ENCODE results near the gene LRRC32. TPM values are rescaled to one million over a fixed set of nuclear protein-coding genes. Genes with fewer than 3 reads are reported as not detected.
"Not testable (repeated sequence)": the region's sequence is repeated elsewhere in the genome, so short reads cannot be mapped to it uniquely, and the experiment has no call there.

Gene LRRC32
- total RNA-seq, 4 donors from 2014 or later = 19.1 to 87.5 (median 45.3) TPM

DNA sequence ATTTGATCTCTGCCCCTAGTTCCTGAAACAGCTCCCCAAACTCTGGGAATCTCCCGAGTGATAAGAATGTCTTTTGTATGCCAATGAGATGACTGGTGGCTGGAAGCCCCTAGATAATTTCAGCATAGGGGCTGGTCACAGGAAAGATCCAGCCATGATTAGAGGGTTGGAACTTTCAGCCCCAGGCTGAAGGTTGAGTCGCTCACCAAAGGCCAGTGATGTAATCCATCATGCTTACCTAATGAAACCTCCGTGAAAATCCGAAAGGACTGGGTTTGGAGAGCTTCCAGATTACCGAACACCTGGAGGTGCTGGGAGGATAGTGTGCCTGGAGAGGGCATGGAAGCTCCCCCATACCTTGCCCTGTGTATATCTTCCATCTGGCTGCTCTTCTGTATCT is 26.0 kb downstream of the LRRC32 start:
- Histone ChIP-seq H3K36me3 (no peaks in the 10 kb centered on the region), H3K4me3 (no peak overlapping the region), H3K27me3 (no peaks in the 10 kb centered on the region), H3K27ac (replicated peaks in 1 of 4) (no peak overlapping the region), H3K4me1 (peaks cover 0 to 4% (median under 1%) of the 10 kb centered on the region in 4 donors), H3K9me3 (peaks cover 0 to 11% (median 7%) of the 10 kb centered on the region in 4 donors)
- TF ChIP-seq, protein P1, sequence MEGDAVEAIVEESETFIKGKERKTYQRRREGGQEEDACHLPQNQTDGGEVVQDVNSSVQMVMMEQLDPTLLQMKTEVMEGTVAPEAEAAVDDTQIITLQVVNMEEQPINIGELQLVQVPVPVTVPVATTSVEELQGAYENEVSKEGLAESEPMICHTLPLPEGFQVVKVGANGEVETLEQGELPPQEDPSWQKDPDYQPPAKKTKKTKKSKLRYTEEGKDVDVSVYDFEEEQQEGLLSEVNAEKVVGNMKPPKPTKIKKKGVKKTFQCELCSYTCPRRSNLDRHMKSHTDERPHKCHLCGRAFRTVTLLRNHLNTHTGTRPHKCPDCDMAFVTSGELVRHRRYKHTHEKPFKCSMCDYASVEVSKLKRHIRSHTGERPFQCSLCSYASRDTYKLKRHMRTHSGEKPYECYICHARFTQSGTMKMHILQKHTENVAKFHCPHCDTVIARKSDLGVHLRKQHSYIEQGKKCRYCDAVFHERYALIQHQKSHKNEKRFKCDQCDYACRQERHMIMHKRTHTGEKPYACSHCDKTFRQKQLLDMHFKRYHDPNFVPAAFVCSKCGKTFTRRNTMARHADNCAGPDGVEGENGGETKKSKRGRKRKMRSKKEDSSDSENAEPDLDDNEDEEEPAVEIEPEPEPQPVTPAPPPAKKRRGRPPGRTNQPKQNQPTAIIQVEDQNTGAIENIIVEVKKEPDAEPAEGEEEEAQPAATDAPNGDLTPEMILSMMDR (IDR thresholded peaks at IDR 0.05) = no peak
- no peak for TF ChIP-seq EP300 (IDR thresholded peaks at IDR 0.05)
- no peak for TF ChIP-seq POLR2AphosphoS5 (IDR thresholded peaks at IDR 0.05)
- no peak for TF ChIP-seq POLR2A (IDR thresholded peaks at IDR 0.05; ENCODE audit: low read depth)
- DNase-seq (ENCODE audit: extremely low spot score) = no peak
- 72% methylated on average over 5 of the region's 5 CpGs for WGBS
- intact Hi-C loops (cut with DNase I) = no loop called here

DNA sequence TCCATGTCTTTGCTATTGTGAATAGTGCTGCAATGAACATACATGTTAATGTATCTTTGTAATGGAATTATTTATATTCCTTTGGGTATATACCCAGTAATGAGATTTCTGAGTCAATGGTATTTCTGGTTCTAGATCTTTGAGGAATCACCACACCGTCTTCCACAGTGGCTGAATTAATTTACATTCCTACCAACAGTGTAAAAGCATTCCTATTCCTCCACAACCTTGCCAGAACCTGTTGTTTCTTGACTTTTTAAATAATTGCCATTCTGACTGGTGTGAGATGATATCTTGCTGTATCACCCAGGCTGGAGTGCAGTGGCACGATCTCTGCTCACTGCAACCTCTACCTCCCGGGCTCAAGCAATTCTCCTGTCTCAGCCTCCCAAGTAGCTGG is 26.8 kb downstream of the LRRC32 start:
- H3K4me1 ChIP-seq; H3K4me3 ChIP-seq; intact Hi-C loops (cut with DNase I); H3K27me3 ChIP-seq; H3K36me3 ChIP-seq; DNase-seq (ENCODE audit: extremely low spot score); H3K27ac ChIP-seq (replicated peaks in 1 of 4): not testable (repeated sequence)
- peaks cover 0 to 11% (median 7%) of the 10 kb centered on the region in 4 donors for H3K9me3 ChIP-seq
- WGBS = 63% methylated on average over 3 of the region's 3 CpGs

DNA sequence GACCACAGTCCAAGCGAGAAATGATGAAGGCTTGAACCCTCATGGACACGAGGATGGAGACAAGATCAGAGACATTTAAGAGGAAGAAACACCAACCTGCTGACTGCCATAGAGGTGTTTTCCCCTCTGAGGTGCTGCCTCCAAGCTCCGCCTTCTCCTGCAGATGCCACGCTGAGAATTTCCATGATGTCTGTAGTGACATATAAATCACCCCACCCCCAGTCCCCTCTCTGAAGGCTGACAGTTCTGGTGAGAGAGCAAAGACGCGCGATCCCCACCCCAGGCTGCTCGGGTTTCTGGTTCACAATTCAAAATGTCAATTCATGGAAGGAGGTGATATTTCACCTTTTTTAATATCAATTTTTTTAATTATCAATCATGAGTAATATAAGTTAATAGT is 28.2 kb downstream of the LRRC32 start:
- no peak for DNase-seq (ENCODE audit: extremely low spot score)
- Histone ChIP-seq H3K4me1 (peaks cover 0 to 12% (median 9%) of the 10 kb centered on the region in 4 donors), H3K36me3 (no peaks in the 10 kb centered on the region), H3K27ac (replicated peaks in 1 of 4) (no peak overlapping the region), H3K4me3 (no peak overlapping the region), H3K9me3 (peaks cover 0 to 9% (median 6%) of the 10 kb centered on the region in 4 donors), H3K27me3 (no peaks in the 10 kb centered on the region)
- intact Hi-C loops (cut with DNase I) = no loop called here
- TF ChIP-seq EP300 (IDR thresholded peaks at IDR 0.05) = no peak
- no peak for TF ChIP-seq POLR2A (IDR thresholded peaks at IDR 0.05; ENCODE audit: low read depth)
- TF ChIP-seq POLR2AphosphoS5 (IDR thresholded peaks at IDR 0.05) = no peak
- TF ChIP-seq, protein P1 (IDR thresholded peaks at IDR 0.05) = no peak
- WGBS = 84% methylated on average over 8 of the region's 8 CpGs

DNA sequence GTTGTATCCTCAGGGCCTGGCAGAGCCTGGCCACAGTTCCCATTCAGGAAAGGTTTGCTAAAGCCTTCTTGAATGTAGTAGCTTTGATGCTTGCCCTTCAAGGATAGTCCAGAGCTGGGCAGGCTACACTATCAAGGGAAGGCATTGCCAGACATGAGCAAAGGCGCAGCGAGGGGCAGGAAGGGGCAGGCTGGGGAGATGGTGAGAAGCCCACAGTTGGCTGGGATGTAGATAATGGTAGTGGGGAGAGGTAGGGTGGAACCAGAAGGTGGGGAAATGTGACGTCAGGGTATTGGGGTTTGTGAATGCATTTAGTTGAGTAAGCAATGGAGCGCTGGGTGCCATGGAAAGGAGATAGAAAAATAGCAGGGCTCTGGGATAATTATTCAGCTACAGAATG is 28.6 kb downstream of the LRRC32 start:
- no peak for TF ChIP-seq POLR2AphosphoS5 (IDR thresholded peaks at IDR 0.05)
- no peak for TF ChIP-seq EP300 (IDR thresholded peaks at IDR 0.05)
- TF ChIP-seq, protein P1 (IDR thresholded peaks at IDR 0.05) = no peak
- no peak for TF ChIP-seq POLR2A (IDR thresholded peaks at IDR 0.05; ENCODE audit: low read depth)
- no peak overlapping the region for H3K4me3 ChIP-seq
- no peaks in the 10 kb centered on the region for H3K36me3 ChIP-seq
- no peak for DNase-seq (ENCODE audit: extremely low spot score)
- intact Hi-C loops (cut with DNase I) = no loop called here
- H3K9me3 ChIP-seq = peaks cover 0 to 6% (median 1%) of the 10 kb centered on the region in 4 donors
- H3K4me1 ChIP-seq = peaks cover 0 to 16% (median 14%) of the 10 kb centered on the region in 4 donors
- 95% methylated on average over 4 of the region's 4 CpGs for WGBS
- H3K27me3 ChIP-seq = no peaks in the 10 kb centered on the region
- no peak overlapping the region for H3K27ac ChIP-seq (replicated peaks in 1 of 4)

DNA sequence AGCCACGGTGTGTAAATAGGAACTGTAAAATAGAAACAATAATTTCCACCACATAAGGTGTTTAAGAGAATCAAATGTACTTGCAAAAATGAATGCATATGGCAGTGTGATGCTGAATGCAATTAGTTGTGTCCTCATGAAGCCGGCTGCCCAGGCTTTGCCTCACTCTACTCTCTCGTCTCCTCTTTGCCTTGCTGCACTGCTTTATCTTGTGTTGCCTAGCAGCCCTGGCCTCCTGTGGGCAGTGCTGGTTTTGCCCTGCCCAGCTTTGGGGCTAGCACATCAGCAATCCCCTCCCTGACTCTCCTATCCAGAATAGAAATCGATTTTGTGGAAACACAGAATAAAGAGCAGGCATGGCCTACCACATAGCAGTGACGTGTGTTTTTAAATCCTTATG is 30.0 kb downstream of the LRRC32 start:
- Histone ChIP-seq H3K4me3 (no peak overlapping the region), H3K4me1 (peaks cover 8 to 28% (median 23%) of the 10 kb centered on the region in 4 donors), H3K27ac (replicated peaks in 1 of 4) (no peak overlapping the region), H3K36me3 (no peaks in the 10 kb centered on the region), H3K27me3 (no peaks in the 10 kb centered on the region), H3K9me3 (no peaks in the 10 kb centered on the region)
- 84% methylated on average over 5 of the region's 5 CpGs for WGBS
- no peak for DNase-seq (ENCODE audit: extremely low spot score)
- TF ChIP-seq POLR2AphosphoS5 (IDR thresholded peaks at IDR 0.05) = no peak
- no peak for TF ChIP-seq POLR2A (IDR thresholded peaks at IDR 0.05; ENCODE audit: low read depth)
- no peak for TF ChIP-seq EP300 (IDR thresholded peaks at IDR 0.05)
- TF ChIP-seq, protein P1 (IDR thresholded peaks at IDR 0.05) = no peak
- intact Hi-C loops (cut with DNase I) = no loop called here
